HG03135 (cell line): Measurements from ENCODE around the gene SLC12A5.
A peak's percentile ranks its signal among the peaks of the same experiment; 100 is the strongest.
"Not testable (repeated sequence)": the region's sequence is repeated elsewhere in the genome, so short reads cannot be mapped to it uniquely, and the experiment has no call there.

ENCODE experiments used
- ATAC-seq: cut with Tn5 transposase; IDR thresholded peaks from one replicate; pipeline ENCODE4 v1.9.1; 2021; ENCODE audit warnings: mild to moderate bottlenecking, moderate library complexity; ENCODE audit not compliant: unreplicated experiment

Gene SLC12A5

DNA sequence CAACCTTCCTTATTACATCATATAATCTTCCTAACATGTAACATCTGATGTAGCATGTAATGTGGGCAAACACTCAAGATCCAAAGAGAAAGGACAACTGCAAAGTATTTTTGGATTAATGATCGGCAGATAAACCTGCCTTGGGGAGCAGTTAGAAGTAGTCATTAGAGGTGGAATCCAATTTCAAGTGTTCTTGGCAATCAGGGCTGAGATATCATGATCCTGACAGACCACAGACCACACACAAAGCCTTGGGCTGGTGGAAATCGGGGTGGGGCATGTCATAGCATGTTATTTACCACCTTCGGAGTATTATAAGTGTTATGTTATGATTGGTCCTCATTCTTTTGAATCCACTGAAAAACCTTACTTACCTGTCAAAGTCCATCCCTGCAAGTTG is 44.4 kb downstream of the SLC12A5 start:
- ATAC-seq: no peak

DNA sequence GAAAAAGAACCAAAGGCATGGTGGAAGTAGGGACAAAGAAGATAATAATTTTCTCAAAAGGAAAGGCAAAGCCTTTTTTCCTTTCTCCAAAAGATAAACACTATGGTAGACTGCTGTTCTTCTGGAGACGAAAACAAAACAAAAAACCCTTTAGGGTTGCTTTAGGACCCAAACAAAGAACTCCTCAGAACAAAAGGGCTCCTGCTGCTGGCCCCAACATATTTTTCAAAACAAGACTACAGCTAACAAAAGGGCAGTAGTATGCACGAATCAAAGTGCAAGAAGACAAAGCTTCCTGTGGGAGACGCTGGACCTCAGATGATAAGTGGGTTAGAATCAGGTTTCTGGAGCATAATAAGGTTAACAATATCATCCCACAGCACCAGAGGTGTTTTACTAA is 45.0 kb downstream of the SLC12A5 start:
- no peak for ATAC-seq

DNA sequence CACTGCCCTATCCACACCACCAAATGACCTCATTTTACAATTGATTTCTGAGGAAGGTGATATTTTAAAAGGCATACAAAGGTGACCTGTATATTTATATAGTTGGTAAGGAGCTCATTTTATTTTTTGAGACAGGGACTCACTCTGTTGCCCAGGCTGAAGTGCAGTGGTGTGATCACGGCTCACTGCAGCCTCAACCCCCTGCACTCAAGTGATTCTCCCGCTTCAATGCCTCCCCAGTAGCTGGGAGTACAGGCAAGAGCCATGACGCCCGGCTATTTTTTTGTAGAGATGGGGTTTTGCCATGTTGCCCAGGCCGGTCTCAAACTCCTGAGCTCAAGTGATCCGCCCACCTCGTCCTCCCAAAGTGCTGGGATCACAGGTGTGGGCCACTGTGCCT is 47.8 kb downstream of the SLC12A5 start:
- ATAC-seq: no peak

DNA sequence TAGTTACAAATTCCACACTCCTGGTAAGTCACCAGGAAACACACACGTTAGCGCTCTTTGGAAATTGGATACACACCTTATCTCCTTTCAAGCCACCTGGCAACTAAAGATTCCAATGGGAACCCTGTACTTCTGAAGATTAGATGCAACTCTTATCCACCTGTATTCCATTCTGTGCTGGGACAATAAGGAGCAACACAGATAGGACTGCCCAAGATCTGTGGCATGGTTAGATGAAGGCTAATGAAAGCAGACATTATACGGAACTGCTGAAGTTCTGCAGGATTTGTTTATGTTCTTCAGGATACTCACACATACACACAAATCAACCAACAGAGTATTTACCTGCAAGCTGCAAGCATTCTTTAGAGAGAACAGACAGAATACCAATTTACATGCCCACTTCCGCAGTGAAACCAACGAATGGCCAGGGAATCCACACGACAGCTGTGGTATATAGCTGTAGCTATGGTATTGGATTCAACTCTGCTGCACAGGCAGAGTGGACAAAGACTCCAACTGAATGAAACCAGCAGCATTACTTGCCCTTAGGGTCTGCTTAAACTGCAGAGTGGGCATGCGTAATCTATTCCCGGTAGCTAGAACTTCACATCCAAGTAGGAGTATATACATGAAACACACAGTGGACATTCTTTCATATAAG is 48.8 kb downstream of the SLC12A5 start:
- no peak for ATAC-seq

DNA sequence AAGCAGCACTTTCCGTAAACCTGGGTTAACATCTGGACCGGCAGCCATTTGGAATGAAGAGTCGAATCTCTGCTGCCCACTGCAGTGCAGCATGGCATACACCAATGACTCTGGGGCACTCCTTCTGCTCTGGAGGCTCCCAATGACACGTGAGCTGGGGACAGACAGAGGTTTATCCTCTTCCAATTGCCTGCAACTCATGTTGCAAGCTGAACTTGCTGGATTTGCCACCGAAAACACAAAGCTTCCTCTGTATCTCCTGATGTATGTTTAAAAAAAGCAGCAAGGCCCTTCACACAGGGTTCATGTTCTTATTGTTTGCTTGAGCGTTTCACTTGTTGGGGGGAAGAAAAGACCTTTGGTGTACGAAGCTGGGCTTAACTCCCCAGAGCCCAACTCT is 49.9 kb downstream of the SLC12A5 start:
- ATAC-seq: no peak

DNA sequence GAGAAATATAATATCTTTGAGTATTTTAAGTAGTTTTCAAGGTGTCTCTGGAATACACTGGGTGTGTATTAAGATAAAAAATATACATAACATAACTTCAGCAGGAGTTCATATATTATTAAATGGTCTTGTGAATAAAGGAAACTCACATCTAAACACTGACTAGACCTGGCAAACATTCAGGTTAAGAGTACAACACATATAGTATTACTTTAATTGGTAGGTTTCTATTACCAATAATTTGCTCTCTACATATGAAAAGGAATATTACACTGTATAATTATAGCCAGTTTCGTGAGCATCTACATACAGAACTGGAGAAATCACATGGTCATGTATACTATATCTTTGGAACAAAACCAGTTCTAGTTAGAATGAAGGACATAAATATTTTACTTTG is 52.1 kb downstream of the SLC12A5 start:
- ATAC-seq: no peak

DNA sequence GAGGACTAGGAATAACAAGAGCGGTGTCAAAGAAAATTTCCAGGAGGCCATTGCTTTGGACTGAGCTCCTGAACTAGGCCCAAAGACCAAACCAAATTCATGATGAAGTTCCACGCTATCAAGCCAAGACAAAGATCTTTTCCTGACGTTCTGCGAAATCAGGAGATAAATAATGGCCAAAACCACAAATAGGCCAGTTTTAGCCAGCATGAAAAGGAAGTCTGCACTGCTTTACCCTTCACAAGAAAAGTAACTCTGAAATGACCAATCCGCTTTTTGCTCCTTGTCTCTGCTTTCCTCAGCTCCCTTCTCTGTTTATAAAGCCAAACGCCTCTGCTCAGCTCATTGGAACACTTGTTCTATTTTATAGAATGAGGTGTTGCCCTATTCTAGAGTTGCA is 54.1 kb downstream of the SLC12A5 start:
- no peak for ATAC-seq

DNA sequence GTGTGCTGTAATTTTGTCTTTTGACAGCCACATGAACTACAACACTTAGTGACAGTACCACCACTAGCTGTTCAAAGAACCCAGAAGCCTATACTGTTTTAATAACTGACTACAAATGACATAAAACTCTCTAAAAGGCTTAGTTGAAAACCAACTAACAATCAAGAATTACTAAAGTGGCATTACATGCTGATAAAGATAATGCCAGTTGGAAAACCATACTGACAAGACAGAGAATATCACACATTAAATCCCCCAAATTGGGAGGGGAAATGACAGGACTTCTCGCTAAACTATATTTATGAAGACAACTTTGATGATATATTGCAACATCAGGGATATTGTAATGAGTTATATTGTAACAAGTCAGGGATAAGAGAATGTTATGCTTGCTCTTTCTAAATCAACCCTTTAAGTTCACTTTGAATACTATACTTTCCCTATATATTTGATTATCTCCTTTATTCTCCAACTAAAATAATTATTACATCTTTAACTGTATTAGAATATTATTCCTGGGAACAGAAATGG is 54.6 kb downstream of the SLC12A5 start:
- no peak for ATAC-seq

DNA sequence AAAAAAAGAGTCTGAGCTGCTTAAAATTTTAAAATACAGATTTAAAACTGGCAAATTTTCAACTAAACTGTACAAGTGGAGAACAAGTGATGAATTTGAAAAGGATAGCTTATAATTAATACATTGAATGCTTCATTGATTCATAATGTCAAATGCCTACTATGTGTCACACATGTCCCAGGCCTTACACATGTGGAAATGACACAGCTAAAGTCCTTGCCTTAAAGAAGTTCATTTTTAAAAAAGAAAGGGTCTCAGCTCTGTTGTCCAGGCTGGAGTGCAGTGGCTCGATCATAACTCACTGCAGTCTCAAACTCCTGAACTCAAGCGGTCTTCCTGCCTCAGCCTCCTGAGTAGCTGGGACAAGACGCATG is 55.8 kb downstream of the SLC12A5 start:
- no peak for ATAC-seq

DNA sequence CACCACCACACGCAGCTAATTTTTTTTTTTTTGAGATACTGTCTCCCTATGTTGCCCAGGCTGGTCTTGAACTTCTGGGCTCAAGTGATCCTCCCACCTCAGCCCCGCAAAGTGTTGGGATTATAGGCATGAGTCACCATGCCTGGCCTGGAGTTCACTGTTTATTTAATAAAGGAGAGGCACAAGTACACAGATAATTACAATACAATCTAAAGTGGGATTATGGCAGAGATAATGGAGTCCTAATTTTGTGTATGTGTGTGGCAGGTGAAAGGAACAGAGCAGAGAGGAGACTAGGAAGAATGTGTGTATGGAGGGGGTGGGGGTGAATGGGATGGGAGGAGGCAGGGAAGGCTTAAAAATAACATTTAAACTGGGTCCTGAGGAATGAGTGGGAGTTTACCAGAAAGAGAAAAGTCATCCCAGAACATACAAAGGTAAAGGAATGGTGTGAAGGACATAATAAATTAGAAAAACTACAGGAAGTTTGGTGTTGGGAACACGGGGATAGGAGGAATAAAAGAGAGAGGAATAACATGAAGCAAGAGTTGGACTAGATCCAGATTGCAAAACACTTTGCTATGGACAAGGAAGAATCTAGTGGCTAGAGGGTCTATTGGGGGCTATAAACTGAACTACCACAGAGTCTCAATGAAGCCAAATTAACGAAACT is 56.3 kb downstream of the SLC12A5 start:
- no peak for ATAC-seq

DNA sequence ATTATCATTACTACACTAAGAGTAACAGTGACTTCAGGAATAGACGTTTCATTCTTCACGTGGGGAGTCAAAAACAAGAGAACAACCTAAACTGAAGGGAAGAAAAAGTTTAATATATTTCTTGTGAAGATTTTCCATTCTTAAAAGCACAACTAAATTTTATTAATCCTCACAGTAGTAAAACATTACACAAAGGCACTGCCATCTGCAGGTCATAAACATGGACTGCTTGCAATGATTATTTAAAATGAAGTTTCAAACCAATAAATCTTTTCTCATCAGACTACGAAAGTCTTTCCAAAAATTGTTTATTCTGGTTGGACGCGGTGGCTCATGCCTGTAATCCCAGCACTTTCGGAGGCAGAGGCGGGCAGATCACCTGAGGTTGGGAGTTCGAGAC is 58.1 kb downstream of the SLC12A5 start:
- no peak for ATAC-seq

DNA sequence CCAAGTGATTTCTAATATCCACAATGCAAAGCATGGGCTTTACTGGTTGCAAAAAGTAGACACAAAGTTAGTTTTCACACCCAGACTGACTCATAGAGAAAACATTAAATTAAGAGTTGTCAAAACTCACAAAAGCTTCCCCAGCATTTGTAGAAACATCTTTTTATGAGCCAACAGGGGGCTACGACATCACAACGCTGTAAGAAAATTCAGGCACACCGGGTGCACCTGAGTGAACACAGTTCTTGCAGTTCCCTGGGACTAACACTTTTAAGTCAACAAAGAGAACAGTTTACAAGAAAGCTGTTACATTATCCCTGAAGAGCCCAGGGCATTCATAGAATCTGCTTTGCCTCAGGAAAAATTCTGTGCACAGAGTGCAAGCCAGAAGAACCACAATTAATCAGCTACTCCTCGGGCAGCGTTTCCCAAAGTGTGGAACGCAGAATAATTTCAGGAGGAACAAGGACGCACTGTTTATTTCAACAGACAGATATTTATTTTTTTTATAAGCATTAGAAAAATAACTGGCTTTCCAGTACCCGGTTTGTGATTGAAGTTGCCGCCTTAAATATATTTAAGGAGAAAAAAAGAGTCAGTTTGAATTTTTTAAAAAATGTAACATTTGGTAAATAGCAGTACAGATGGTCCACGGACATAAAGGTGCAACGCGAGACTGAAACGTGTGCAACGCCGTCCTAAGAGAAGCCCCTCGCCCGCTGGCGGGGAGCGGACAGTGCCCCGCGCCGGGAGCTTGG is 59.6 kb downstream of the SLC12A5 start:
- ATAC-seq: no peak

DNA sequence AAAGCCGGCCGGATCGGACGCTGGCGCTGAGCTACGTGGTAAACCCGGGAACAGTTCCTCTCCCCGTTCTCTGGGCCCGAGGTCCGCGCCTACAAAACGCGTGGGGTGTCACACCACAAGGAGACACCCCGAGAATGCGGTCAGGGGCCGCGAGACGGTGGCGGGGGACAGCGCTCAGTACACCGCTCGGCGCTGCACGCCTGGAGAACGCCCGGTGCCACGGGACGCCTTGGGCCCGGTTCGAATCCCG is 60.1 kb downstream of the SLC12A5 start:
- ATAC-seq: peak; percentile 2

DNA sequence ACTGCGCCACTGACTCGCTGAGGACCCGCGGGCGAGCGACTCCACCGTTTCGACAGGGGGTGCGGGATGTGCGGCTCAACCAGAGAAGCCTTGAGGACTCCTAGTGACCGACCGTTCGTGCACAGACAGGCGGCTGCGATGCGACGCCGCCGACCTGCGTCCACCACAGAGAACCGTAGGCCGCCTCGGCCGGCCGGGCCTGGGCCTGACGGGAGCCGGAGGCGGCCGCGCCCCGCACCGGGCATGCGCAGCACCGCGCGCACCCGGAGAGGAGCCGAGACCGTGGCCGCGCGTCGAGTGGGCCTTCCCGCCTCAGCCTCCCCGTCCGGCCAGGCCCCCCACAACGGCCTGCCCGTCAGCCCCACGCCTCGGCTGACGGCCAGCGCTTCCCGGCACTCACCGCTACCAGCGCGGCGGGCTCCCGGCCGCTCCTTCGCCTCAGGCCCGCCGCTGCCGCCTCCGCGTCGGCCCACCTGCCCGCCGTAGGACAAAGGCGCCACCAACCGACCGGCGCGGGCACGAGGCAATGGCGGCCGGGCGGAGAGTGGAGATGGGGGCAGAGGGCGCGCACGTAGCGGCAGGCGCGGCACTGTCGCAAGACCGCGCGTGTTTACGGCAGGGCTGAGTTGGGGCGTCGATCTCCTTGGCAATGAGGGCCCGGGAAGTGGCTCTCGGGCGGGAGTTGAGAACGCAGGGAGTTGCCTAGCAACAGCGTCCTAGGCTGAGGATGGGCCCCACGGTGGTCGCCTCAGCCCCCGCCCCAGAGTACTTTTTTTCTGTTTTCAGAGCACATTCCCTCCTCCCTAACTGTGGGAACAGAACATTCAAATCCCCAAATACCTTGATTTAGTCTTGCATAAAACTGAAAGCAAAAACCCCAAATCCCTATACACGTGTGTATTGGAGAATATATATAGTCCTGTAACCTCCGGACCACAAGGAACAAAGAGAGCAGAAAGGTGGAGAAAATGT is 60.7 kb downstream of the SLC12A5 start, which contains the start of gene NCOA5:
TSS of gene NCOA5 (minus strand) at position 546 of the 972 bp plus-strand sequence. CDS start 10,538 bp downstream, outside the sequence.
- ATAC-seq: peak; percentile 76

DNA sequence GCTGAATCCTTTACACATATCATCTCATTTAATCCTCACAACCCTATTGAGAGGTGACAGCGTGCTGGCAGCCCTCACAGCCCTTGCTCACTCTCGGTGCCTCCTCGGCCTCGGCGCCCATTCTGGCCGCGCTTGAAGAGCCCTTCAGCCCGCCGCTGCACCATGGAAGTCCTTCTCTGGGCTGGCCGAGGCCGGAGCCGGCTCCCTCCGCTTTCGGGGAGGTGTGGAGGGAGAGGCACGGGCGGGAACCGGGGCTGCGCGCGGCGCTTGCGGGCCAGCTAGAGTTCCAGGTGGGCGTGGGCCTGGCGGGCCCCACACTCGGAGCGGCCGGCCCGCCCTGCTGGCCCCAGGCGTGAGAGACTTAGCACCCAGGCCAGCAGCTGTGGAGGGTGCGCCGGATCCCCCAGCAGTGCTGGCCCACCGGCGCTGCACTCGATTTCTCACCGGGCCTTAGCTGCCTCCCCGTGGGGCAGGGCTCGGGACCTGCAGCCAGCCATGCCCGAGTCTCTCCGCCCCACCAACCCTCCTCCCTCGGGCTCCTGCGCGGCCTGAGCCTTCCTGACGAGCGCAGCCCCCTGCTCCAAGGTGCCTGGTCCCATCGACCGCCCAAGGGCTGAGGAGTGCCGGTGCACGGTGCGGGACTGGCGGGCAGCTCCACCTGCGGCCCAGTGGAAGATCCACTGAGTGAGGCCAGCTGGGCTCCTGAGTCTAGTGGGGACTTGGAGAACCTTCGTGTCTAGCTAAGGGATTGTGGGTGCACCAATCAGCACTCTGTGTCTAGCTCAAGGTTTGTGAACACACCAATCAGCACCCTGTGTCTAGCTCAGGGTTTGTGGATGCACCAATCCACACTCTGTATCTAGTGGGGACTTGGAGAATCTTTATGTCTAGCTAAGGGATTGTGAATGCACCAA is 62.9 kb downstream of the SLC12A5 start:
- ATAC-seq: not testable (repeated sequence)

DNA sequence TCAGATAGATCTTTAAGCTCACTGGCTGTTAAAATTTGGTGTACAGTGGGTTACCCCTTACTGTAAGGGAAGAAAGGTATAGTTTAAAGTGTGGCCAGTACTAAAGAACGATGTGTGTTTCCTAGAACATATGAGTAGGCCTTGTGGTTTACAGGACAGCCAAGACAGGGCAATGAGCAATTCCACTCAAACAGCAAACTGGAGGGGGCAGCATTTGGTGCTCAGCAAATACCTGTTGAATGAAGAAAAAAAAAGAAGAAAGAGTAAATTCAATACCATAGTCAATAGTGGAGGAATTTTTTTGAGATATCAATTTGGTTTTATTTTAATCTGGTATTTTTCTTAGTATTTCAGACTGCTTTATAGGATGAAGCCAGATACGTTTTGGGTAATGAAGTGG is 64.5 kb downstream of the SLC12A5 start:
- no peak for ATAC-seq

DNA sequence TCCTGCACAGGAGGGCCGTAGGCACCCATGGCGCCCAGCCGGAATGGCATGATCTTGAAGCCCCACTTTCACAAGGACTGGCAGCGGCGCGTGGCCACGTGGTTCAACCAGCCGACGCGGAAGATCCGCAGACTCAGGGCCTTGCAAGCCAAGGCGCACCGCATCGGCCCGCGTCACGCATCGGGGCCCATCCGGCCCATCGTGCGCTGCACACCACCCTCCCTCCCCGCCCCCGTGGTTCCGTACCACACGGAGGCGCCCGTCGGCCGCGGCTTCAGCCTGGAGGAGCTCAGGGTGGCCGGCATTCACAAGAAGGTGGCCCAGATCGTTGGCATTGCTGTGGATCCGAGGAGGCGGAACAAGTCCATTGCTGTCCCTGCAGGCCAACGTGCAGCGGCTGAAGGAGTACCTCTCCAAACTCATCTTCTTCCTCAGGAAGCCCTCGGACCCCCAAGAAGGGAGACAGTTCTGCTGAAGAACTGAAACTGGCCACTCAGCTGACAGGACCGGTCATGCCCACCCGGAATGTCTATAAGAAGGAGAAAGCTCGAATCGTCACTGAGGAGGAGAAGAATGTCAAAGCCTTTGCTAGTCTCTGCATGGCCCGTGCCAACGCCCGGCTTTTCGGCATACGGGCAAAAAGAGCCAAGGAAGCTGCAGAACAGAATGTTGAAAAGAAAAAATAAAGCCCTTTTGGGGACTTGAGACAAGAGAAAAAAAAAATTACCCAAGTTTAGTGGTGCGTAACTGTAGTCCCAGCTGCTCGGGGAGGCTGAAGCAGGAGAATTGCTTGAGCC is 70.7 kb downstream of the SLC12A5 start:
- no peak for ATAC-seq

DNA sequence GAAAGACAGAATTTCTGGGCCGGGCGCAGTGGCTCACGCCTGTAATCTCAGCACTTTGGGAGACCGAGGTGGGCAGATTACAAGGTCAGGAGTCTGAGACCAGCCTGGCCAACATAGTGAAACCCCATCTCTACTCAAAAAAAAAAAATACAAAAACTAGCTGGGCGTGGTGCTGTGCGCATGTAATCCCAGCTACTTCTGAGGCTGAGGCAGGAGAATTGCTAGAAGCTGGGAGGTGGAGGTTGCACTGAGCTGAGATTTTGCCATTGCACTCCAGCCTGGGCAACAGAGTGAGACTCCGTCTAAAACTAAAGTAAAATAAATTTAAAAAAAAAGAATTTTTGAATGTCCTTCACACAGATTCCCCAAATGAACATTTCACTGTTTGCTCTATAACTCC is 71.4 kb downstream of the SLC12A5 start:
- not testable (repeated sequence) for ATAC-seq

DNA sequence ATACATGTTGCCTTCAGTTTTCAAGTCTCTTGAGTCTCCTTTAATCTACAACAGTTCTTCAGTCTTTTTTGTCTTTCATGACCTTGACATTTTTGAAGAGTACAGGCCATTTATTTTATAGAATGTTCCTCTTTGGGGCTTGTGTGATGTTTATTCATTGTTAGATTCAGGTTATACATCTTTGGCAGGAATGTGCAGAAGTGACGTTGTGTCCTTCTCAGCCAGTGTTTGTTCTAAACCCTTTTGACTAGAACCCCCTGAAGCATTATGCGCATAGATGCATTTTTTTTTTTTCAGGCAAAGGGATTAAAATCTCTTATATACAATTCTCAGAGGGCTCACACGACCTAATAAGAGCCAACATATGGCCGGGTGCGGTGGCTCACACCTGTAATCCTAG is 72.0 kb downstream of the SLC12A5 start:
- ATAC-seq: no peak
